SK-N-SH (cell line): ENCODE measurements around the gene PLA2G5. TPM values are rescaled to one million over a fixed set of nuclear protein-coding genes. Genes with fewer than 3 reads are reported as not detected.

ENCODE experiments used
- CTCF ChIA-PET: fragments of 300-600, 350-600 bp; formaldehyde crosslinking; extraction: SDS; loops from one replicate; lab custom pipeline; 2021; lab: Yijun Ruan, JAX
- POLR2A ChIA-PET: fragments of 350-600 bp; sonication (Branson Sonifier 250); formaldehyde crosslinking; extraction: SDS; loops from one replicate; lab custom pipeline; 2020; ENCODE audit warnings: antibody characterized with exemption, inconsistent platforms; lab: Yijun Ruan, JAX
- DNase-seq: peaks from one replicate; pipeline ENCODE4 v3.0.0; 2012
- H2AFZ ChIP-seq: fragments of 200-600 bp; sonication (generic); 2 replicates; pipeline ENCODE4 v1.8.1; 2016; ENCODE audit warnings: antibody characterized with exemption, mild to moderate bottlenecking, low read depth
- H3F3A ChIP-seq: fragments of 200-600 bp; sonication (generic); replicated peaks from 2 replicates; pipeline ENCODE3; 2016; ENCODE audit warnings: antibody characterized with exemption, mild to moderate bottlenecking; ENCODE audit not compliant: insufficient read depth
- H3K27ac ChIP-seq, 2 experiments: fragments of 200-500 bp in 1 of 2; fragments of 200-600 bp in 1 of 2; sonication (Bioruptor generic) in 1 of 2; sonication (generic), shearing (Covaris generic) in 1 of 2; 2 replicates each; pipeline versions ENCODE4 v1.5.1 to v1.6.1; 2014 to 2016; ENCODE audit warnings: low read depth in 2 of 2, inconsistent platforms in 1 of 2, low read length in 1 of 2, mild to moderate bottlenecking in 1 of 2, mixed read lengths in 1 of 2
- H3K27me3 ChIP-seq: fragments of 200-600 bp; sonication (generic), shearing (Covaris generic); 2 replicates; pipeline ENCODE4 v1.6.1; 2016; ENCODE audit warnings: mixed run types; ENCODE audit not compliant: insufficient read depth
- H3K36me3 ChIP-seq, 2 experiments: fragments of 200-500 bp in 1 of 2; fragments of 200-600 bp in 1 of 2; sonication (Bioruptor generic) in 1 of 2; sonication (generic) in 1 of 2; replicated peaks in 1 of 2; 2 replicates each; pipeline versions ENCODE3 to v1.5.1; 2014 to 2016; ENCODE audit warnings: low read length in 1 of 2, mild to moderate bottlenecking in 1 of 2; ENCODE audit not compliant: insufficient read depth in 2 of 2, control insufficient read depth in 1 of 2
- H3K4me1 ChIP-seq, 2 experiments: fragments of 200-500 bp in 1 of 2; fragments of 200-600 bp in 1 of 2; sonication (Bioruptor generic) in 1 of 2; sonication (generic), shearing (Covaris generic) in 1 of 2; 2 replicates each; pipeline versions ENCODE4 v1.5.1 to v1.6.1; 2014 to 2016; ENCODE audit warnings: low read depth in 1 of 2, low read length in 1 of 2, mixed run types in 1 of 2; ENCODE audit not compliant: insufficient read depth in 2 of 2, control insufficient read depth in 1 of 2
- H3K4me2 ChIP-seq: fragments of 200-600 bp; sonication (generic), shearing (Covaris generic); 2 replicates; pipeline ENCODE4 v1.6.1; 2017; ENCODE audit warnings: mixed run types
- H3K4me3 ChIP-seq, 2 experiments: fragments of 200-500 bp in 1 of 2; fragments of 200-600 bp in 1 of 2; sonication (Bioruptor generic) in 1 of 2; sonication (generic), shearing (Covaris generic) in 1 of 2; 2 replicates each; pipeline versions ENCODE4 v1.5.1 to v1.8.1; 2014 to 2016; ENCODE audit warnings: low read depth in 2 of 2, inconsistent platforms in 1 of 2, low read length in 1 of 2, mild to moderate bottlenecking in 1 of 2, mixed read lengths in 1 of 2, moderate library complexity in 1 of 2
- H3K79me2 ChIP-seq: fragments of 200-600 bp; sonication (generic); 2 replicates; pipeline ENCODE4 v1.8.1; 2017; ENCODE audit warnings: mild to moderate bottlenecking; ENCODE audit not compliant: insufficient read depth
- H3K9ac ChIP-seq: fragments of 200-600 bp; sonication (generic); 2 replicates; pipeline ENCODE4 v1.6.1; 2017; ENCODE audit warnings: mixed run types
- H3K9me2 ChIP-seq: fragments of 200-600 bp; sonication (generic); 2 replicates; pipeline ENCODE4 v1.6.1; 2017; ENCODE audit warnings: mixed run types
- H3K9me3 ChIP-seq: fragments of 200-600 bp; sonication (generic); 2 replicates; pipeline ENCODE4 v1.6.1; 2017; ENCODE audit warnings: mixed run types, mild to moderate bottlenecking, moderate library complexity
- H4K20me1 ChIP-seq: fragments of 200-600 bp; sonication (generic); 2 replicates; pipeline ENCODE4 v1.6.1; 2017; ENCODE audit warnings: mild to moderate bottlenecking, mixed run types; ENCODE audit not compliant: insufficient read depth
- CHD2 ChIP-seq: fragments of 150-350 bp; IDR thresholded peaks from 2 replicates; pipeline ENCODE4 v1.6.1; 2018; ENCODE audit warnings: low read length; ENCODE audit not compliant: partially characterized antibody
- FOSL2 ChIP-seq: IDR thresholded peaks from 2 replicates; pipeline ENCODE4 v1.4.0; 2012; ENCODE audit warnings: low read depth, mild to moderate bottlenecking, moderate library complexity, borderline replicate concordance
- FOXJ3 ChIP-seq: sonication (generic); formaldehyde crosslinking; IDR thresholded peaks from 2 replicates; pipeline ENCODE4 v1.5.1; 2020; ENCODE audit warnings: mild to moderate bottlenecking, missing genetic modification reagents
- FOXM1 ChIP-seq: IDR thresholded peaks from 2 replicates; pipeline ENCODE4 v1.4.0; 2012; ENCODE audit warnings: low read depth, mild to moderate bottlenecking
- GATA2 ChIP-seq: sonication (generic); formaldehyde crosslinking; IDR thresholded peaks from 2 replicates; pipeline ENCODE4 v1.5.0; 2020; ENCODE audit warnings: mild to moderate bottlenecking, missing genetic modification reagents
- JUND ChIP-seq: IDR thresholded peaks from 2 replicates; pipeline ENCODE4 v1.4.0; 2012
- MEF2A ChIP-seq: IDR thresholded peaks from 2 replicates; pipeline ENCODE4 v1.4.0; 2012; ENCODE audit warnings: low read depth, borderline replicate concordance
- MXI1 ChIP-seq: IDR thresholded peaks from 2 replicates; pipeline ENCODE4 v1.6.1; 2012; ENCODE audit warnings: mild to moderate bottlenecking, low read depth, low read length, improper control_type of control experiment
- POLR2AphosphoS5 ChIP-seq: IDR thresholded peaks from 2 replicates; pipeline ENCODE4 v1.6.1; 2012; ENCODE audit warnings: low read depth, low read length
- RAD21 ChIP-seq: IDR thresholded peaks from 2 replicates; pipeline ENCODE4 v1.6.1; 2012; ENCODE audit warnings: mild to moderate bottlenecking, low read length
- SIN3A ChIP-seq: IDR thresholded peaks from 2 replicates; pipeline ENCODE4 v1.6.1; 2012; ENCODE audit warnings: low read depth, mild to moderate bottlenecking, low read length, moderate library complexity, borderline replicate concordance
- SMC3 ChIP-seq: IDR thresholded peaks from 2 replicates; pipeline ENCODE4 v1.6.1; 2012; ENCODE audit warnings: low read depth, low read length, improper control_type of control experiment
- TEAD4 ChIP-seq: IDR thresholded peaks from 2 replicates; pipeline ENCODE4 v1.4.0; 2012; ENCODE audit warnings: mild to moderate bottlenecking, borderline replicate concordance; ENCODE audit not compliant: insufficient read depth
- WGBS: methylation state at CpG from one replicate; pipeline ENCODE4 v1.1.6; 2017; ENCODE audit warnings: low lambda C conversion rate; 5-methylcytosine and 5-hydroxymethylcytosine counted together
- polyA plus RNA-seq, 3 experiments: library from polyadenylated mRNA; depleted of rRNA; stranded (reverse); fragments of >200 nt; gene quantifications; 2 replicates each; pipeline ENCODE4 v1.2.3, GENCODE V29; 2012
- TF ChIP-seq, protein P1 (sequence below): fragments of 150-350 bp; IDR thresholded peaks from 2 replicates; pipeline ENCODE4 v1.6.1; 2016; ENCODE audit warnings: mild to moderate bottlenecking, low read depth, low read length
- TF ChIP-seq, protein P2 (sequence below): IDR thresholded peaks from 2 replicates; pipeline ENCODE4; 2012
- TF ChIP-seq, protein P3 (sequence below): IDR thresholded peaks from 2 replicates; pipeline ENCODE4 v1.4.0; 2012; ENCODE audit warnings: low read depth, borderline replicate concordance

PLA2G5 gene
- polyA plus RNA-seq, 1 of the 3 experiments (the other 2 are of a cell fraction), result not detected

GRCh38 chr1:20052386-20052785 is 17.6 kb upstream of the PLA2G5 start:
- no peak overlapping the region for H3K27ac ChIP-seq
- ChIA-PET CTCF (interaction anchor here (0.7 kb wide), 1 partner anchor 365 kb away, joined by 3 read pairs; no protein-coding TSS in a partner anchor), POLR2A (no interaction called here)
- no peaks in the 10 kb centered on the region for H3K36me3 ChIP-seq
- no peaks in the 10 kb centered on the region for H3K9me3 ChIP-seq
- no peak overlapping the region for H3K9ac ChIP-seq
- no peaks in the 10 kb centered on the region for H3K79me2 ChIP-seq
- DNase-seq, result no peak
- H4K20me1 ChIP-seq, result no peaks in the 10 kb centered on the region
- H3K4me2 ChIP-seq, result no peak overlapping the region
- WGBS, result 0% methylated on average over 2 of the region's 2 CpGs
- H3F3A ChIP-seq, result no peaks in the 10 kb centered on the region
- H3K4me1 ChIP-seq, result no peaks in the 10 kb centered on the region
- no peaks in the 10 kb centered on the region for H3K27me3 ChIP-seq
- TF ChIP-seq FOSL2 (no peak), SIN3A (no peak), MXI1 (no peak), FOXM1 (no peak), POLR2AphosphoS5 (no peak), FOXJ3 (no peak), CHD2 (no peak), SMC3 (no peak), JUND (no peak), GATA2 (no peak)
- TF ChIP-seq, protein P1, sequence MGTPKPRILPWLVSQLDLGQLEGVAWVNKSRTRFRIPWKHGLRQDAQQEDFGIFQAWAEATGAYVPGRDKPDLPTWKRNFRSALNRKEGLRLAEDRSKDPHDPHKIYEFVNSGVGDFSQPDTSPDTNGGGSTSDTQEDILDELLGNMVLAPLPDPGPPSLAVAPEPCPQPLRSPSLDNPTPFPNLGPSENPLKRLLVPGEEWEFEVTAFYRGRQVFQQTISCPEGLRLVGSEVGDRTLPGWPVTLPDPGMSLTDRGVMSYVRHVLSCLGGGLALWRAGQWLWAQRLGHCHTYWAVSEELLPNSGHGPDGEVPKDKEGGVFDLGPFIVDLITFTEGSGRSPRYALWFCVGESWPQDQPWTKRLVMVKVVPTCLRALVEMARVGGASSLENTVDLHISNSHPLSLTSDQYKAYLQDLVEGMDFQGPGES, result no peak
- H3K9me2 ChIP-seq, result no peaks in the 10 kb centered on the region
- no peak overlapping the region for H2AFZ ChIP-seq
- H3K4me3 ChIP-seq, result no peak overlapping the region

DNA sequence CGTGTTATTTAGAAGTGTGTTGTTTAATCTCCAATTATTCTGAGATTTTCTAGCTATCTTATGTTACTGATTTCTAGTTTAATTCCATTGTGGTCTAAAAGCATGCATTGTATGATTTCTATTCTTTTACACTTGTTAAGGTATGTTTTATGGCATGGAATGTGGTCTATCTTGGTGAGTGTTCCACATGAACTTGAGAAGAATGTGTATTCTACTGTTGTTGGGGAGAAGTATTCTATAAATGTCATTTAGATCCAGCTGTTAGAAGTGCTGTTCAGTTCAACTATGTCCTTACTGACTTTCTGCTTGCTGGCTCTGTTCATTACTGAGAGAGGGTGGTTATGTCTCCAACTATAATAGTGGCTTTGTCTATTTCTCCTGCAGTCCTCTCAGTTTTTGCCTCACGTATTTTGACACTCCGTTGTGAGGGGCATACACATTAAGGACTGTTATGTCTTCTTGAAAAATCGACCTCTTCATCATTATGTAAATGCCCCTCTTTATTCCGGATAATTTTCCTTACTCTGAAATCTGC is 12.0 kb upstream of the PLA2G5 start:
- 8% methylated on average over 5 of the region's 5 CpGs for WGBS
- Histone ChIP-seq H3K27ac (no peak overlapping the region), H3K4me2 (no peak overlapping the region; the same call in 1 of the 2 replicates), H2AFZ (no peak overlapping the region), H3K36me3 (no peaks in the 10 kb centered on the region), H3K79me2 (no peaks in the 10 kb centered on the region), H3K27me3 (no peaks in the 10 kb centered on the region), H3F3A (no peaks in the 10 kb centered on the region), H3K9ac (no peak overlapping the region), H4K20me1 (no peaks in the 10 kb centered on the region), H3K9me2 (no peaks in the 10 kb centered on the region), H3K4me1 (no peaks in the 10 kb centered on the region), H3K4me3 (no peak overlapping the region), H3K9me3 (no peaks in the 10 kb centered on the region)
- no peak for DNase-seq
- POLR2A ChIA-PET, result no interaction called here
- CTCF ChIA-PET, result interaction anchor here (0.6 to 1.6 kb wide), 3 partner anchors 11 to 141 kb away, joined by 3 to 5 read pairs (median 4); no protein-coding TSS in a partner anchor
- no peak for TF ChIP-seq POLR2AphosphoS5
- TF ChIP-seq, protein P2, sequence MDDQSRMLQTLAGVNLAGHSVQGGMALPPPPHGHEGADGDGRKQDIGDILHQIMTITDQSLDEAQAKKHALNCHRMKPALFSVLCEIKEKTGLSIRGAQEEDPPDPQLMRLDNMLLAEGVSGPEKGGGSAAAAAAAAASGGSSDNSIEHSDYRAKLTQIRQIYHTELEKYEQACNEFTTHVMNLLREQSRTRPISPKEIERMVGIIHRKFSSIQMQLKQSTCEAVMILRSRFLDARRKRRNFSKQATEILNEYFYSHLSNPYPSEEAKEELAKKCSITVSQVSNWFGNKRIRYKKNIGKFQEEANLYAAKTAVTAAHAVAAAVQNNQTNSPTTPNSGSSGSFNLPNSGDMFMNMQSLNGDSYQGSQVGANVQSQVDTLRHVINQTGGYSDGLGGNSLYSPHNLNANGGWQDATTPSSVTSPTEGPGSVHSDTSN, result no peak
- TF ChIP-seq CHD2, result no peak
- no peak for TF ChIP-seq TEAD4
- TF ChIP-seq MEF2A, result no peak
- no peak for TF ChIP-seq FOXM1
- TF ChIP-seq, protein P3, sequence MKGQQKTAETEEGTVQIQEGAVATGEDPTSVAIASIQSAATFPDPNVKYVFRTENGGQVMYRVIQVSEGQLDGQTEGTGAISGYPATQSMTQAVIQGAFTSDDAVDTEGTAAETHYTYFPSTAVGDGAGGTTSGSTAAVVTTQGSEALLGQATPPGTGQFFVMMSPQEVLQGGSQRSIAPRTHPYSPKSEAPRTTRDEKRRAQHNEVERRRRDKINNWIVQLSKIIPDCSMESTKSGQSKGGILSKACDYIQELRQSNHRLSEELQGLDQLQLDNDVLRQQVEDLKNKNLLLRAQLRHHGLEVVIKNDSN, result no peak
- TF ChIP-seq RAD21, result no peak
